GM12872 (cell line): ENCODE data around the gene TAS2R38.

Source experiments
- TF ChIP-seq, protein P1 (sequence below): IDR thresholded peaks from 3 replicates; pipeline ENCODE4 v1.5.1; 2011; ENCODE audit warnings: low read depth, mild to moderate bottlenecking, low read length, moderate library complexity; ENCODE audit not compliant: insufficient read depth

The TAS2R38 gene

GRCh38 chr7:141973673-141974072, at the start of gene TAS2R38:
TAS2R38 (minus strand) TSS chr7:141973773; CDS start chr7:141973689, 84 bp downstream.
- TF ChIP-seq, protein P1, sequence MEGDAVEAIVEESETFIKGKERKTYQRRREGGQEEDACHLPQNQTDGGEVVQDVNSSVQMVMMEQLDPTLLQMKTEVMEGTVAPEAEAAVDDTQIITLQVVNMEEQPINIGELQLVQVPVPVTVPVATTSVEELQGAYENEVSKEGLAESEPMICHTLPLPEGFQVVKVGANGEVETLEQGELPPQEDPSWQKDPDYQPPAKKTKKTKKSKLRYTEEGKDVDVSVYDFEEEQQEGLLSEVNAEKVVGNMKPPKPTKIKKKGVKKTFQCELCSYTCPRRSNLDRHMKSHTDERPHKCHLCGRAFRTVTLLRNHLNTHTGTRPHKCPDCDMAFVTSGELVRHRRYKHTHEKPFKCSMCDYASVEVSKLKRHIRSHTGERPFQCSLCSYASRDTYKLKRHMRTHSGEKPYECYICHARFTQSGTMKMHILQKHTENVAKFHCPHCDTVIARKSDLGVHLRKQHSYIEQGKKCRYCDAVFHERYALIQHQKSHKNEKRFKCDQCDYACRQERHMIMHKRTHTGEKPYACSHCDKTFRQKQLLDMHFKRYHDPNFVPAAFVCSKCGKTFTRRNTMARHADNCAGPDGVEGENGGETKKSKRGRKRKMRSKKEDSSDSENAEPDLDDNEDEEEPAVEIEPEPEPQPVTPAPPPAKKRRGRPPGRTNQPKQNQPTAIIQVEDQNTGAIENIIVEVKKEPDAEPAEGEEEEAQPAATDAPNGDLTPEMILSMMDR = no peak

DNA sequence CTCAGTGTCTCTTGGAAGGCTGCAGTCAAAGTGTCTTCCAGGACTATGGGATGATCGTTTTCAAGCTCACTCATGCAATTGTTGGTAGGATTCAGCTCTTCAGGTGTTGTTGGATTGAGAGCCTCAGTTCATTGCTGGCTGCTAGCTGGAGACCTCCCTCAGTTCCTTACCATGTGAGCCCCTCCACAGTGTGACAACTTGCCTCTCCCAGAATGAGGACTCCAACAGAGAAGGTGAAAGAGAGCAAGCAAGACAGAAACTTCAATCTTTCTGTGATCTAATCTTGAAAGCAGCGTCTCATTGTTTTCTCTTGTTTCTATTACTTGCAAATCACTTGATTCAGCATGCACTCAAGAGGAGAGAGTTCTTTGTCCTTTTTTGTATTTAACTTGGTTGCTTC, 44.6 kb upstream of the TAS2R38 start:
- TF ChIP-seq, protein P1 = no peak

DNA sequence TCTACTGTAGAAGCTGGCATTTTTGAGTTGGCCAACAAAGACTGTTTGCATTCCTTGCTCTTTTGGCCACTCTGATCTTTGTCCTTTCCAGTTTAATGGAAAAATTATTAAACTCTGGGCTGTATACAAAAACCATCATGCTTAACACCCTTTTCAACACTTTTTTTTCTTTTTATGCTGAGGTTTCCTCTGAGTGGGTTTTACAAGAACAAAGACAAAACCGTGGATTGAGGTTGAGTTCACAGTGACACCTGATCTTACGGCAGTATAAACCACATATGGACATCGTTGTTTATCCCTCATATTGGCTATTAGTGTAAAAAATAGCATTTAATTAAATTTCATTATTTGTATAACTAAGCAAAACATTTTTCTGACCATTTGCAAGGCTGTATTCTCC, 43.9 kb upstream of the TAS2R38 start:
- TF ChIP-seq, protein P1 = no peak

- TF ChIP-seq, protein P1 = no peak
Measured at GRCh38 chr7:142012825-142013511, 39.4 kb upstream of the TAS2R38 start.

DNA sequence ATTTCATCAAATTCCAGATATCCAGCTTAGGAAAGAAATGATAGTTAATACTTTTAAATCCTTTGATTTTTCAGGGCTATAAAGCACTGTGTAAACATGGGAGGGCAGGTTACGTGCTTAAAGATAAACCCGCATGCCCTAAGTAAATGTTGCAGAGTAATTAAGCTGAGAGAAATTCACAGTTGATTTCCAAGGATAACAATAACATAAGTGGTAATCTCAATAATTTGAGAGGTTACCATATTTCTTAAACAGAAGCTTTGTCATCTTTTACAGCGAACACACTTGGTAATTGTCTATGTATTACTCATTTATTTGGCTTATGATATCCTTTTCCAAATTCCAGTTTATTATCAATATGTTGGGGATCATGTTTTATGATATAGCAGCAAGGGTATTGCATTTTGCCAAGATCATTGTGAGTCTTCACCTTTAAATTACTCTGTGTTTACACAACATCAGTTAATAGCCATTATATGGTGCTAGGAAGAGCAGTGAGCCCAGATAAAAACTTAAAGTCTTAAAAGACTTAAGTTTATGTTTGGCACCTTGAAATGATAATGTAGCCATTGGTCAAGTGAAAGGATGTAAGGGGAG, 37.5 kb upstream of the TAS2R38 start:
- TF ChIP-seq, protein P1 = no peak

- TF ChIP-seq, protein P1 = no peak
Measured at GRCh38 chr7:142009187-142009586, 35.6 kb upstream of the TAS2R38 start.

DNA sequence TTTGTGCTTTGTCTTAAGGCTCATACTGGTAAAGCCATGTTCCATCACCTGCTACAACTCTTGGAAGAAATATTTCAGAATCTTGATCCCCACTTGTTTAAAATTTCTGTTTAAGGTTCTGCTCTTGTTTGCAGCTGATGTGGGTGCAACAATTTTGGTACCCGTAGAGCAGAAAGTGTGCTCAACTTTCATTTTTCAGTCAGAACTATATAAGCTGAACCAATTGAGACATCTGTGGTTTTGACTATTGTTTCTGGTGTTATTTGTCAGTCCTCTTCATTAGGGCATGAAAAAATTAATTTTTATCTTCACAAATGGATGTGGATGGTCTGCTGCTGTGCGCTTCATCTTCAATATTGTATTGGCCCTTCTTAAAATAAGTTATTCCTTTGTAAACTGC, 33.0 kb upstream of the TAS2R38 start:
- TF ChIP-seq, protein P1 = no peak
